ENCODE data around the gene CBX7. TPM values are rescaled to one million over a fixed set of nuclear protein-coding genes. Genes with fewer than 3 reads are reported as not detected.

Gene CBX7
- polyA plus RNA-seq, 3 donors: 7.5 to 8.2 (median 7.7) TPM

DNA sequence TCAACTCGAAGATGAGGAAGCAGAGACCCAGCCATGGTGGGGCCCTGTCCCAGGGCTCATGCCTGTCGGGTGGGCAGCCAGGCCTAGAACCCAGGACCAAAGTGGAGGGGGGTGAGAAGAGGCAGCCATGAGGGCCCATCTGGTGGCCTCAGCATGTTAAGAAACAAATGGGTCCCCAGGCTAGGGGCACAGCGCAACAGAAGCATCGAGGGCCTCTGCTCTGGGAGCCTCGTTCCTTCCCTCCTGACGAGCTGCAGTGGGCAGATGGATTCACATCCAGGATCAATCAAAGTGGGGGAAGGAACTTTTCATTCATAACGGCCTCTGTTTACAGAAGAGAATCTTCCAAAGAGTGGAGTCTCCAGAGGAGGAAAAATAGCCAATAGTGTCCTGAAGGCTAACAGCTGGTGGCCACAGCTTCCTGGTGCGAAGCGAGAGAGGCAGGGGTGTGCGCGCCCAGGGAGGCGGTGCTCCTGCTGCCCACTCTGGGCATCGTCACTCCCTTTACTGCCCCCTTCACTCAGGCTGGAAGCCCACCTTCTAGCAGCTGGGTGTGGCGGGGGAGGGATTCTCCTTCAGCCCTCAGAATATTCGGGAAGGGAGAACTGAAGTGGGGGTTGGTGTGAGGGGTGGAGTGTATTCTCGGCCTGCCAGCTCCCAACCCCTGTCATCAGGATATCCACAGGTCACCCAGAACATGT is 4.3 kb downstream of the CBX7 start:
- no peak for DNase-seq (ENCODE audit: low read depth in 3 of 3, low spot score in 2 of 3)

DNA sequence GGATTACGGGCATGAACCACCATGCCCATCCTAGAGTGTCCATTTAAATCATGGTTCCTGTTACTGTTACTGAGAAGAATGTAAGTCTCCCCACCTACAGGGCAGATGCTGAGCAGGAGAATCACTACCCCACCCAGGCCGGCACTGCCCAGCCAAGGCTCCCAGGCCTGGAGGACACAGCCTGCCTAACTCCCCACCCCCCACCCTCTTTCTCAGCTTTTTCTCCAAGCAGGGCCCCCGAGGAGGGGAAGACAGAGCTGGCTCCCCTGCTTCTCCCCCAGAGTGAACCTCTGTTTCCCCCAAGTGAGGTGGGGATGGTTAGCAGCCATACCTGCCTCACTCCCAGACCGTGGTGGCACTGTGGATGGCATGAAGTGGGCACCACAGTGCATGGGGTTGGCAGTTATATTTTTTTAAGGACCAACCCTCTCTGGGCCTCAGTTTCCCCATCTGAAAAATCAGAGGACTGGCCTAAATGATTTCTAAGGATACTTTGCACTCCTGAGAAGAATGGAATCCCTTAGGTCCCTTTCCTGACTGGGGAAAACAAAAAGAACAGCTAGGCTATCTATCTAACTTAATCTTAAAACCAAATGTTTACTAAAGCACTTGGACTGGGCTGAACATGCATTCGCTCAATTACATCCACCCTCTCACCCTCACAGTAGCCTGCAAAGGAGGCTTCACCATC is 5.0 kb downstream of the CBX7 start:
- no peak for DNase-seq (ENCODE audit: low read depth in 3 of 3, low spot score in 2 of 3)

DNA sequence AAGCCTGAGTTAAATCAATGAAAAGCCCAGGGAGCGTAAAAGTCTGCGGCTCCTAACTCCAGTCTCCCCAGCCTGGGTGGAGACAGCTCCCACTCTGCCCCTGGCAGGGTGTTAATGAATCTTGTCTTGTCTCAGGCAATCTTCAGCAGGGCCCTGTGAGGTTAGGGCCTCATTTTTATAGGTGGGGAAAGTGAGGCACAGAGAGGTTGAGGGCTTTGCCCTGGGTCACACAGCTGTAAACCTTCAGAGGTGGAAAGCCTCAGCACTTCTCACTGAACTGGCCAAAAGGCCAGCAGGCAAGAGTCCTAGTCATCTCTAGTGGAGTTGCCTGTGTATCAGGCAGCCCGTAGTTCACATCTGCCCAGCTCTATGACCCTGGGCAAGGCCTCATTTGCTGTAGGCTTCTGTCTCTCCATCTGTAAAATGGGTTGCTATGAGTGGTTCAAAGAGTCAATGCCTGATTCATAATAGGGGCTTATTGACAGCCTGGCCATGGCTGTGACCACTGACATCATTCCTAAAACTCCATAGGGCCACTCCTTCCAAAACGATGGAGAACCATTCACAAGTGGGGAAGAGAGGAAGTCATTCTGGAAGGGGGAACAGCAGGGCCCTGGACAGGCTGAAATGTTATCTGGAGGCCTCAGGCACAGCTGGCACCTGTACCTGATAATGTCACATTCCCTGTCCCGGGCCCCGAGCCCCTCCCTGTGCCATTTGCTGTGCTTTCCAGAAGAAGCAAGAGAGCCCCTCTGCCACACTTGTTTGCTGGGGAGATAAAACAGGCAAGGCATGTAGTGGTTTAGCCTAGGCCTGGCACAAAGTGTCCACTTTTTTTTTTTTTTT is 6.0 kb downstream of the CBX7 start:
- DNase-seq (ENCODE audit: low read depth in 3 of 3, low spot score in 2 of 3): no peak

DNA sequence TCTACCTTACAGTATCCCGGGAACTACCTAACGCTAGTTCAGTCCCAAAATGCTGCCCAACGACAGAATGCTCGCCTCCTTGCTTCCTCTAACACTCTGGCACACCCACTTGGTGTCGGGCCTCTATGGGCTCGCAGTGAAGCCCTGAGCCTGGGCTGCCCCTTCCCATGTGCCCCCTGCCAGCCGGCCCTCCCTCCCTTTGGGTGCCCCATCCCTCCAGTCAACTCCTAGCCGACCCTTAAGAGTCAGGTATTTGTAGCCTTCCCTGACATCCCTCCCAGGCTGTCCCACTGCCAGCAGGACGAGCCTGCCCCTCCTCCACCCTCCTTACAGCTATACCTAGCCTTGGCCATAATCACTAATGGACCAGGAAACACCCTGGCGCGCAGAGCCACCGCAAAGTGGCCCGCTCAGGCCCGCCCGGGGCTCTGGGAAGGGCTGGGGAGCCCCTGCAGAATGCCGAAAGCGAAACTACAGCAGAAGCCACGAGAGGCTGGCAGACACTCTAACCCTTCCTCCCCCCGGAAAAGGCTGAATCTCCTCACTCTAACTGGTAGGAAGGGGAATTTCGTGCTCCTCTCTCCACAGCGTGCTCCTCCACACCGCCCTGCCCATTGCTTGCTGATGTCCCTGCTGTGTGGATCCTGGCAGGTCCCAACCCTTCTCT is 8.2 kb downstream of the CBX7 start:
- DNase-seq (ENCODE audit: low read depth in 3 of 3, low spot score in 2 of 3): no peak

DNA sequence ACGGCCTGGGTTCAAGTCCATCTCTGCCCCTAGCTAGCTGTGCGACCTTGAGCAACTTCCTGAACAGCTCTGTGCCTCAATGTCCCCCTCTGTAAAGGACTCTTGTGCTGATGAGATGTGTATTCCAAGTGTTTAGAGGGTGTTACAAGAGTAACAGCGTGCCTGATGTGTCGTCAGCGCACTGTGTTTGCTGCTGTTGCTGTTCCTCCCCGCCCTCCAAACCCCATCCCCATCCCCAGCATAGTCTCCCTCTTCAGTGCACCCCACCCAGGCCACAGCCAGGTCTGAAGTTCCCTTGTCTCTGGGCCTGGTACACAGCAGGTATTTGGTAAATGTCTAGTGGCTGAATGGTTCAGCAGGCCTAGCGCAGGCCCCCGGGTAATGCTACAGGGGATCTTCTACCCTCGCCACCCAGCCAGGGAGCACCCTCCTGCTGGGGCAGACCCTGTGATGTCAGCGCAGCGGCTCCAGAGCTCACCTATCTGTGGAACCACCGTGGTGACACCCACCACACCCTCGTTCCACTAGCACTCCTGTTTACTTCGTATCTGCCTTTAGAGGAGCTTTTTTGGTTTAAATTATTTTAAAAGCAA is 10.3 kb downstream of the CBX7 start:
- no peak for DNase-seq (ENCODE audit: low read depth in 3 of 3, low spot score in 2 of 3)

DNA sequence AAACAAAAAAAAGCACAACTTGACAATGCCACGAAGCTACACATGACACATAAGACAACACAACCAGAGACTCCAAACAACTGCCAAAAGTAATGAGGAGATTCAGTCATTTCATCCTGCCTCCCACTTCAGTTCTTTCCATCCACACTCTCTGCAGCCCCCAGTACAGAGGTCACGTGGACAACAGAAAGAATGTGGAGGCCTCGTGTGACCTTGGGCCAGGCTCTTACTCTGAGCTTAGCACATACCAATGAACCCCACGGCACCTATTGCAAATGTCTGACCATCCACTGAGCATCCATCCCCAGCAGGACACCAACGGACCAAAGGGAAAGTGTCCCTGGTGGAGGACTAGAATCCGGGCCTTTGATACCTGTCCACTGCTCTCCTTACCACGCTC is 12.5 kb downstream of the CBX7 start:
- DNase-seq (ENCODE audit: low read depth in 3 of 3, low spot score in 2 of 3): no peak

DNA sequence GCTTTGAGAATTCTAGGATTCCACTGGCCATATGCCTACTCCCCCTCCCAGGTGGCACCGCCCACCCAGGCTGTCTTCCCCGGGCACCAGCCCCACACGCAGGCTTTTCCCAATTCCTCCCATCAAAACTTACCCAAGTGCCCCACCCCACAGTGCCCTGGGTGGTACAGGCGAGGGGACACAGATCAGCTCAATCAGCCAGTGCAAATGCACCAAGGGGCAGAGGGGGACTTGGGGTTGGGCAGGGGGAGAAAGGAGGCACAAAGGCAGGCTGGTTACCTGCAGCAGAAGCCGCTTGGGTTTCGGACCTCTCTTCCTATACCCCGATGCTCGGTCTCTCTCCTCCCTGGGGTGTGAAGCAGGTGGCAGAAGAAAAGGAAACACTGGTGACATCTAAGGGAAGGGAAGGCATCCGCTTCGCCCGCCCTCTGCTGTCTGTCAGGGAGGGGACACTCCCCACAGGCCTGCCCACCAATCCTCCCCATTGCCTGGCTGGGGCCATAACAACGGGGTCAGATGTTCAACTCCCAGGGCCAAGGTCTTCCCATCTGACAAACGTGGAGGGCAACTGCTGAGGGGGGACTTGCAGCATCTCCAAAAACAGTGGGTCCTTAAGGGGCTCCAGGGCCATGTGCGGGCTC is 14.0 kb downstream of the CBX7 start:
- no peak for DNase-seq (ENCODE audit: low read depth in 3 of 3, low spot score in 2 of 3)

DNA sequence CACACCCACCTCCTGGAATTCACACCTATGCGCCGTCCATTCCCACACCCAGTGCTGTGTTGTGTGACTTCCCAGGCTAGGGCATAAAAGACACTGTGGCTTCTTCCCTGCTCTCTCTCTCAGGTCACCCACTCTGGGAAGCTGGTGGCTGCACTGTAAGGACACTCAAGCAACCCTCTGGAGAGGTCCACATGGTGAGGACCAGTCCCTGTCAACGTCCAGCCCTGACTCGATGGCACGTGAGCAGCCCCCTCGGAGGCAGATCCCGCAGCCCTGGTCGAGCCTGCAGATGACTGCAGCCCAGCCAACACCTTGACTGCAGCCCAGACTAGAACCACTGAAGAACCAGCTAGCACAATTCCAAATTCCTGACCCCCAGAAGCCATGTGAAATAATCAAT is 16.2 kb downstream of the CBX7 start:
- no peak for DNase-seq (ENCODE audit: low read depth in 3 of 3, low spot score in 2 of 3)

DNA sequence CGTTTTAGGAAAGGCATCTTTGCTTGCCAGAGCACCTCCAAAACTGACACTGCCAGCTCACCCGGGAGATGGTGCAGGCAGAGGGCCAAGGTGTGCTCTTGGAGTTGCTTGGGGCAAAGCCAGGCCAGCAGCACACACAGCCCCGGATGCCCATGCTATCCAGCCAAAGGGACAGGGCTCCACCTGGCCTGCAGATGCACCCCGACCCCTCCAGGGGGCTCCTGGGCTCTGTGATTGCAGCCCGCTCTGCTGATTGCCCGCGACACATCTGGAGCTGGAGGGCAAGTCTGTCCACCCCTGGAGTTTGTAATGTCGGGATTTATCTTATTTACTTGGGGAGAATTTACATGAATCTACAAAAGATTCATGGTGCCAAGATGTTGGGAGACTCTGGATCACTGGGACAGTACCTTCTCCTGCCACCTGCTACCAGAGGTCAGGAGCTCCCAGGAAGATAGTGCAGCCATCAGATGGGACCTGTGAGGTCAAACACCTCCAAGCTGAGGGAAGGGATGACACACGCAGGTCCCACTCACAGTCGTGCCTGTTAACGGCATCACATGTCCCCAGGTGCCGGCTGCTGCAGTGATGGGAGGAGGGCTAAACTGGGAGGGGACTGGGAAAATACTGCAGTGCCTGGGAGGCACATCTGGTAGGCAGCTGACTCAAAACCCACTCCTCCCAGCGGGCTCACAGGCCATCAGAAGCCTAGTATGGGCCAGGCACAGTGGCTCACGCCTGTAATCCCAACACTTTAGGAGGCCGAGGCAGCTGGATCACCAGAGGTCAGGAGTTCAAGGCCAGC is 17.2 kb downstream of the CBX7 start:
- no peak for DNase-seq (ENCODE audit: low read depth in 3 of 3, low spot score in 2 of 3)

DNA sequence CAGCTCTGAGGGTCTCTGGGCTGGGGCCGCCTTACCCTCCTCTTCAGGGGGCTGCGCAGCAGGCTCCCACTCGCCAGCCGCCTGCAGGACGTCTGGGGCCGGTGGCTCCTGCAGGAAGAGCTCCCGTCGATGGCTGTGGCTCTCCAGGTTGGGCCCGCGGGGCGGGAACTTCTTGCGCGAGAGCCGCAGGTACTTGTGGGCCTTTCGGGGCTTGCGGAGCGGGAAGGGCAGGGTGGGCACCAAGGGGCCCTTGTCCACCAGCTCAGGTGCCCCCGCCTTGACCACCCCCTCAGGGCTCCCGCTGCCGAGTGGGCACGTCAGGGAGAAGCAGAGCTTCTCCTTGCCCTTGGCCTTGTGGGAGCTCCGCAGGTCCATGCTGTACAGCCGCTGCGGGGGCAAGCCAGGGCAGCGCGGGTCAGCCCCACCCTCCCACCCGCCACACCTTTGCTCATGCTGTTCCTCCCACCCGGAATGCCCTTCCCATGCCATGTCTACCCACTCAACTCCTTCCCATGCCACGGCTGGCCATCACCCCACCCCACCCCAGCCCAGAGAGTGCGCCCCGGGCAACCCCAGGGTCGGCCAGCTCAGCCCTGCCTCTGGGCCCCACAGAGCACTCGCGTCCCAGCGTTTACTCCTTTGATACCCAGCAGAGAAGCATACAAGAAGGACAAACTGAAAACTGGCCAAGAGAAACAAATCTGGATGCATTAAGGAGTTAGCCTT is 18.0 kb downstream of the CBX7 start:
- DNase-seq (ENCODE audit: low read depth in 3 of 3, low spot score in 2 of 3): no peak

DNA sequence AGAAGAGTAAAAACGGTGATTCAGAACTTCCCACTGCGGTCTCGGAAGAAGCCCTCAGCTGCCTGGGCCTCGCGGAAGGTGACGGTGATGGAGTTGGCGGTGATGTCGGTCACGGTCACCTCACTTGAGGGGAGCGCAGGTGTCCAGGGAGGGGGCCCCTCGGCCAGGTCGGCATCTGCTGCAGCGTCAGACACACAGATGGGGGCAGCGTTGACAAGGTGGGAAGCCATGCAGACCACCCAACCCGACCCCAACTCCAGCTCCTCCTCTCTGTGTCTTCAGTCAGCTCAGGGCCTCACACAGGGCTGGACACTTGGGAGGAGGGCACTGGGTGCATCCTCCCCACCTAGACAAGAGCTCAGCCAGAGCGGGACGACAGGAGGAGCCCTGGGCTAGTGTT is 18.6 kb downstream of the CBX7 start:
- DNase-seq (ENCODE audit: low read depth in 3 of 3, low spot score in 2 of 3): no peak

DNA sequence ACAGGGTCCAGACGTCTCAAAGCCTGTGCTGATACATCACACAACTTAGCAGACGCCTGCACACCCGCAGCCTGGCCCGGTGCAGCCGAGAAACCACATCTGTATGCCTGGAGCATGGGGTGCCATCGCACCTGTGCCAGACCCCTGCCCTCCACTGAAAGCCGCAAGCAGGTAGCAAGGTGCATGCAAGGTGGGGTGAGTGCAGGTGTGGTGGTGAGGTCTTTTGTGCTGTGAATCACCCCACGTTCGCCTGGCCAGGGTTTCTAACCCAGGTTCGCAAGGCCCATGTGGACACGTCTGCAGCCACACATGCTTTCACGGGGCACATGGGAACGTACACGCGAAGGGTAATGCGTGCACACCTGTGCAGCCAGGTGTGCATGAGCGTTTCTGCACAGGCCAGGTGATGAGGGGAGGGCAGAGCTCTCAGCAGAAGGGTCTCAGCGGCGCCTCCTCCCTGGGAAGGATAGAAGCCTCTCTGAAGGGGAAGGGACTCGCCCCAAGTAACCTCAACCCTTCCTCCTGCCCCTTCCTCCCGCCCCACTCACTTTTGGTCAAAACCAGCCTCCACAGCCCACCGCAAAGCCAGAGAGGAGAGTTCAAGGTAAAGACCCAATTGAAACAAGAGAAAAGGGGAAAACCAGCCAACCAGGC is 19.5 kb downstream of the CBX7 start:
- DNase-seq (ENCODE audit: low read depth in 3 of 3, low spot score in 2 of 3): no peak

DNA sequence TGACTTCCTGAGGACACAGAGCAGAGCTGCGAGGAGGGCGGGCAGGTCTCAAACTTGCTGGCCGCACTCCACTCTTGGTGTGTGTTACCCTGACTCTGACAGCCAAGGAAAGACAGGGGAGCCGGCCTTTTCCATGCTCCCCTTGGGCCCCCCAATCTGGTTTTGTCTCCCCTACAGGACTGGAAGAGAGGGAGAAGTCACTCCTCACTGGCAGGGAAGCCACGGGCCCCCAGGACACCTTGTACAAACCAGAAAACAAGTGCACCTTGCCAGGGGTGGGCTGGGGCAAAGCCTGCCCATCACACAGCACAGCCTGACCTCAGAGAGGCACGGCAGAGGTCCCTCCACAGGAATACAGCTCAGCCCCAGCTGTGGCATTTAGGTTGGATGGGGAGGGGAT is 20.2 kb downstream of the CBX7 start:
- DNase-seq (ENCODE audit: low read depth in 3 of 3, low spot score in 2 of 3): no peak

DNA sequence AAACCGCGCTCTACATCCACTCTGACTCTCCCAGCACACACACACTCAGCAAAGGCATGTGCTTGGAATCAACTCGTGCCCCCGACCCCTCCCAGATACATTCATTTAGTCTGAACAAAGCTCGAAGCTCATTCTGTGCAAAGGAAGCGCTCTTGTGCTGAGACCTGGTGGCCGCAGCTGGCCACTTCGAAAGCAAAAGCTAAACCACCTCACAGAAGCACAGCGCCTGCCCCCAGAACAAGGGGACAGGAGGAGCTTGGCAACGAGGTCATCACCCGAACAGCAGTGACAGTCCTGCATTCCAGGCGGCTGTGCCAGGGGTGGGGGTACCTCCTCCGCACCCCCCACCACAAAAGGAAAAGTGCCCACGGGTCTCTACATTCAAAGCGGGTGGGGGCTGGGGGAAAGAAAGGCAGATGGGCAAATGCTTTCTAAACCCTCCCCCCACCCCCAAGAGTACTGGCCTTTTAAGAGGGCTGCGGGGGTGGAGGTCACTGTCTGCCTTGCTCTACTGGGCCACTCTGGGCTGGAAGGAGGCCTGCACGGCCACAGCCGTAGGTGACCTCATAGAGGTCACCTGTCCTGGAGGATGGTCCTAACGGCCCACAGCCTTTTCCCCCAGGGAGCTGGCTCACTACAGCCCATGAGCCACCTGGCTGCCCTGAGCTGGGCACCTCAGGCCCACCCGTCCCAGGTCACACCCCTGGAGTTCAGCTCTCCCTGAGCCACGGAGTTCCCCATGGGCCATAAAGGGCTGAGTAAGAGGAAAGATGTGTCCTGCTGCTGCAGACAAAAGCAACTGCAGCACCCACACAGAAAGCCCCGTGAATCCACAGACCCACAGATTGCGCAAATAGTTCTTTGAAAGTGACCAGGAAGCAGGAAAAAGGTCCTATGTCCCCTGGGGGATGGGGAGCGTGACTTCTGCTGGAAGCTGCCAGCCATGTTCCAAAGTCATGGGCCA is 21.3 kb downstream of the CBX7 start:
- no peak for DNase-seq (ENCODE audit: low read depth in 3 of 3, low spot score in 2 of 3)

DNA sequence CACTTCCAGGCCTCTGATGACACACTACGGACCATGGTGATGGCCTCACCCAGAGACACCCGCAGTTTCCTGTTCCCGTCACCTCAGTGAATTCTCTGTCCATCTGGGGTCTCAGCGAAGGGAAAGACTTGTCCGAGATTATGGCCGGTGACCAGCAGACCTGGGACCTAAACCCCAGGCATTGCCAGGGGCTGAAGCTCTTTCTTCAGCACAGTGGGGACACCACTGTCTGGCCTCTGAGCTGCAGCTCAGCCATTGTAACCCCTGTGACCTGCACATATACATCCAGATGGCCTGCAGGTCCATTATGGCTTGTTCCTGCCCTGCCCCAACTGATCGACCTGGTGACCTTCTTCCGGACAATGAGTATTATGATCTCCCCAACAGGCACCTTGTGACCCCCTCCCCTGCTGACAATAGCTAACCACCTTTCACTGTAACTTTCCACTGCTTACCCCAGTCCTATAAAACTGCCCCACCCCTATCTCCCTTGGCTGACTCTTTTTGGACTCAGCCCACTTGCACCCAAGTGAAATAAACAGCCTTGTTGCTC is 22.3 kb downstream of the CBX7 start:
- no peak for DNase-seq (ENCODE audit: low read depth in 3 of 3, low spot score in 2 of 3)

DNA sequence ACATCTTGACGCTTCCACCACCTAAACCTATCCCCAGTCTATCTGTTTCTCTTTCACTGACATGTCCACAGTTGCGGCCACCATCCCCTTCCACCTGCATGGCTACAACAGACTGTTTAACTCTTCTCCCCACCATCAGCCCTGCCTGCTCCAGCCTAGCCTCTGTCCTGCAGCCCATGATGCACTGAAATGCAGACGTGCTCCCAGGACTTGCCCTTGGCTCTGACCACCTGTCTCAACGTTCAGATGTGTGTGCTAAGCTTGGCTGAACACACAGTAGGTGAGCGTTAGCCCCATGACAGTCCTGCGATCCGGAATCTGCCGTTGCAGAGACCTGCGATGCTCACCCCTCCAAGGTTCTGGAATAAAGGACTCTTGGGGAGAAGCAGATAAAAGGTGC is 22.7 kb downstream of the CBX7 start:
- DNase-seq (ENCODE audit: low read depth in 3 of 3, low spot score in 2 of 3): no peak

DNA sequence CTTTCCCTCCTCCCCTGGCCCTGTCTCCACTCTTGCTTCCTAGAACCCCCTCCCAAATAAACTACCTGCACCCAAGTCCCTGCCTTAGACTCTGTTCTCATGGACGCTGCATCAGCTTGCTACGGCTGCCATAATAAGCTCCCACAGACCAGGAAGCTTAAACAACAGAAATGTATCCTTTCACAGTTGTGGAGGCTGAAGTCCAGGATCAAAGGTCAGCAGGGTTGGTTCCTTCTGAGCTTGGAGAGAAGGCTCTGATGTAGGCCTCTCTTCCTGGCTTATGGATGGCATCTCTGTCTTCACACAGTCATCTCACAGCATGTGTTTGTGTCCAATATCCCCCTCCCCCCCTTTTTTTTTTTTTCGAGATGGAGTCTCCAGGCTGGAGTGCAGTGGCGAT is 23.4 kb downstream of the CBX7 start:
- DNase-seq (ENCODE audit: low read depth in 3 of 3, low spot score in 2 of 3): no peak

Measured in right renal cortex interstitium (tissue), 3 donors.